ENCODE data around the gene MRTFA. TPM values are rescaled to one million over a fixed set of nuclear protein-coding genes. Genes with fewer than 3 reads are reported as not detected.

MRTFA gene
- total RNA-seq, 1 donor from 2014 or later = 11.3 TPM

- H3K36me3 Mint-ChIP-seq = no peaks in the 10 kb centered on the region
- no peaks in the 10 kb centered on the region for H3F3A ChIP-seq (ENCODE audit: low read depth)
Measured at GRCh38 chr22:40671369-40671768, 34.9 kb upstream of the MRTFA start.

GRCh38 chr22:40670058-40670457, 33.5 kb upstream of the MRTFA start:
- Histone ChIP-seq H3K27me3 (no peaks in the 10 kb centered on the region), H2AFZ (replicated peaks) (peak overlapping the region; percentile 73), H3K9ac (no peak overlapping the region), H3K27ac (no peak overlapping the region), H3K4me1 (no peaks in the 10 kb centered on the region), H3K9me3 (ENCODE audit: low read depth) (no peaks in the 10 kb centered on the region), H3F3A (ENCODE audit: low read depth) (no peaks in the 10 kb centered on the region), H3K79me2 (ENCODE audit: low read depth) (no peaks in the 10 kb centered on the region), H3K4me3 (no peak overlapping the region), H4K20me1 (ENCODE audit: low read depth) (no peaks in the 10 kb centered on the region), H3K36me3 (no peaks in the 10 kb centered on the region), H3K4me2 (no peak overlapping the region)
- peaks cover 5% of the 10 kb centered on the region for H3K9me3 Mint-ChIP-seq
- no peak for DNase-seq (ENCODE audit: low spot score)
- H3K27me3 Mint-ChIP-seq (ENCODE audit: insufficient read depth, low read depth) = peaks cover 12% of the 10 kb centered on the region
- H3K27ac Mint-ChIP-seq = no peak overlapping the region
- H3K4me1 Mint-ChIP-seq = peaks cover 16% of the 10 kb centered on the region
- H3K36me3 Mint-ChIP-seq = no peaks in the 10 kb centered on the region
- no peak for TF ChIP-seq CTCF (IDR thresholded peaks at IDR 0.05)
- no peak for TF ChIP-seq EZH2phosphoT487 (IDR thresholded peaks at IDR 0.05)
- TF ChIP-seq EZH2 (IDR thresholded peaks at IDR 0.05) = no peak
- no peak overlapping the region for H3K4me3 Mint-ChIP-seq

More at GRCh38 chr22:40671369-40671768, 34.9 kb upstream of the MRTFA start:
- Mint-ChIP-seq H3K27me3 (ENCODE audit: insufficient read depth, low read depth) (peaks cover 11% of the 10 kb centered on the region), H3K27ac (no peak overlapping the region), H3K9me3 (peaks cover 5% of the 10 kb centered on the region), H3K4me3 (no peak overlapping the region), H3K4me1 (peaks cover 13% of the 10 kb centered on the region)
- Histone ChIP-seq H3K27me3 (no peaks in the 10 kb centered on the region), H4K20me1 (ENCODE audit: low read depth) (no peaks in the 10 kb centered on the region), H2AFZ (replicated peaks) (no peak overlapping the region), H3K4me1 (no peaks in the 10 kb centered on the region), H3K79me2 (ENCODE audit: low read depth) (no peaks in the 10 kb centered on the region), H3K27ac (no peak overlapping the region), H3K4me3 (no peak overlapping the region), H3K9ac (no peak overlapping the region), H3K9me3 (ENCODE audit: low read depth) (no peaks in the 10 kb centered on the region), H3K4me2 (no peak overlapping the region), H3K36me3 (no peaks in the 10 kb centered on the region)
- DNase-seq (ENCODE audit: low spot score) = no peak
- TF ChIP-seq EZH2 (IDR thresholded peaks at IDR 0.05) (no peak), CTCF (IDR thresholded peaks at IDR 0.05) (no peak), EZH2phosphoT487 (IDR thresholded peaks at IDR 0.05) (no peak)

GRCh38 chr22:40668611-40669411, 32.3 kb upstream of the MRTFA start:
- no peaks in the 10 kb centered on the region for H3K27me3 ChIP-seq
- peak overlapping the region; percentile 74 for H2AFZ ChIP-seq (replicated peaks)
- TF ChIP-seq EZH2 (IDR thresholded peaks at IDR 0.05) = no peak
- no peak for TF ChIP-seq EZH2phosphoT487 (IDR thresholded peaks at IDR 0.05)
- no peak for TF ChIP-seq CTCF (IDR thresholded peaks at IDR 0.05)
- no peak overlapping the region for H3K4me3 ChIP-seq
- H3F3A ChIP-seq (ENCODE audit: low read depth) = no peaks in the 10 kb centered on the region
- no peaks in the 10 kb centered on the region for H3K79me2 ChIP-seq (ENCODE audit: low read depth)
- no peaks in the 10 kb centered on the region for H4K20me1 ChIP-seq (ENCODE audit: low read depth)
- peak; percentile 35 for DNase-seq (ENCODE audit: low spot score)
- H3K9me3 ChIP-seq (ENCODE audit: low read depth) = no peaks in the 10 kb centered on the region
- H3K36me3 Mint-ChIP-seq = no peaks in the 10 kb centered on the region
- peak overlapping the region; percentile 36 for H3K4me3 Mint-ChIP-seq
- peaks cover 5% of the 10 kb centered on the region for H3K9me3 Mint-ChIP-seq
- no peak overlapping the region for H3K27ac ChIP-seq
- peaks cover 15% of the 10 kb centered on the region for H3K27me3 Mint-ChIP-seq (ENCODE audit: insufficient read depth, low read depth)
- peaks cover 24% of the 10 kb centered on the region for H3K4me1 Mint-ChIP-seq
- H3K27ac Mint-ChIP-seq = peak overlapping the region; percentile 47
- no peak overlapping the region for H3K4me2 ChIP-seq
- H3K9ac ChIP-seq = no peak overlapping the region
- no peaks in the 10 kb centered on the region for H3K4me1 ChIP-seq
- no peaks in the 10 kb centered on the region for H3K36me3 ChIP-seq
